Neural cell (in vitro differentiated cells): ENCODE results near the gene ANKRD22.

ENCODE experiments used
- EP300 ChIP-seq: fragments of 450-650 bp; conservative IDR thresholded peaks from 2 replicates; pipeline ENCODE4 v1.6.1; 2014; ENCODE audit warnings: antibody characterized with exemption, mild to moderate bottlenecking, moderate library complexity; ENCODE audit not compliant: poor library complexity, severe bottlenecking
- EZH2 ChIP-seq: fragments of 200-600, 300-800 bp; shearing (Covaris generic), sonication (generic); IDR thresholded peaks from 2 replicates; pipeline ENCODE4 v1.6.1; 2014; ENCODE audit warnings: antibody characterized with exemption, low read length, borderline replicate concordance, mild to moderate bottlenecking; ENCODE audit not compliant: insufficient read depth, poor library complexity, severe bottlenecking
- MXI1 ChIP-seq: fragments of 450-650 bp; conservative IDR thresholded peaks from 2 replicates; pipeline ENCODE4 v1.6.1; 2014; ENCODE audit warnings: antibody characterized with exemption, mild to moderate bottlenecking; ENCODE audit not compliant: poor library complexity, severe bottlenecking
- POLR2AphosphoS5 ChIP-seq: IDR thresholded peaks from 2 replicates; pipeline ENCODE4 v1.6.1; 2012
- TF ChIP-seq, protein P1 (sequence below): fragments of 450-650 bp; IDR thresholded peaks from 2 replicates; pipeline ENCODE4 v1.5.1; 2014; ENCODE audit warnings: antibody characterized with exemption, mild to moderate bottlenecking, moderate library complexity; ENCODE audit not compliant: poor library complexity, severe bottlenecking

DNA sequence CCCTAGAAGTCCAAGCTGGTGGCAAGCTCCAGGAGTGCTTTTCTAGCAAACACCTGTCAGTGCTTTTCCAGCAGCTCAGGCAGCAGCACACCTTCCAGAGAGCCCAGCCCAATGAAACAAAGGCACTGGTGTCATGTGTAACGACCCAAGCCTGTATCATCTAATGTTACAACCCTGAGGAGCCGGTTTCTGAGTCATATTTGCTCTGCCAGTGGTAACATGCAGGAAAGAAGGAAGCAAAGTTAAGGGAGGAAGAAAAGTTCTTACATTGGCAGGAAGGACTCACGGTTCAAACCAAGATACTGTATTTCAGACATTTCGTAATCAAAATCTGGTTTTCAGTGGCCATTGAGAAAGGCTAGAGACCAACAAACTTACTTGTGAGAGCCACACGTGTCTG, at the start of gene ANKRD22:
- TF ChIP-seq, protein P1, sequence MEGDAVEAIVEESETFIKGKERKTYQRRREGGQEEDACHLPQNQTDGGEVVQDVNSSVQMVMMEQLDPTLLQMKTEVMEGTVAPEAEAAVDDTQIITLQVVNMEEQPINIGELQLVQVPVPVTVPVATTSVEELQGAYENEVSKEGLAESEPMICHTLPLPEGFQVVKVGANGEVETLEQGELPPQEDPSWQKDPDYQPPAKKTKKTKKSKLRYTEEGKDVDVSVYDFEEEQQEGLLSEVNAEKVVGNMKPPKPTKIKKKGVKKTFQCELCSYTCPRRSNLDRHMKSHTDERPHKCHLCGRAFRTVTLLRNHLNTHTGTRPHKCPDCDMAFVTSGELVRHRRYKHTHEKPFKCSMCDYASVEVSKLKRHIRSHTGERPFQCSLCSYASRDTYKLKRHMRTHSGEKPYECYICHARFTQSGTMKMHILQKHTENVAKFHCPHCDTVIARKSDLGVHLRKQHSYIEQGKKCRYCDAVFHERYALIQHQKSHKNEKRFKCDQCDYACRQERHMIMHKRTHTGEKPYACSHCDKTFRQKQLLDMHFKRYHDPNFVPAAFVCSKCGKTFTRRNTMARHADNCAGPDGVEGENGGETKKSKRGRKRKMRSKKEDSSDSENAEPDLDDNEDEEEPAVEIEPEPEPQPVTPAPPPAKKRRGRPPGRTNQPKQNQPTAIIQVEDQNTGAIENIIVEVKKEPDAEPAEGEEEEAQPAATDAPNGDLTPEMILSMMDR, result no peak
- TF ChIP-seq POLR2AphosphoS5 (no peak), EP300 (no peak), EZH2 (no peak), MXI1 (no peak)
